GM20431 (cell line): ENCODE data around the gene RSF1.

Experiments used
- in situ Hi-C: fragments of 300-500 bp; cut with MseI, MboI; formaldehyde crosslinking; loops from one replicate; pipeline ENCODE4 v1.15.0; 2020; ENCODE audit warnings: low sequenced_read_pairs; ENCODE audit not compliant: unreplicated experiment

Gene RSF1

DNA sequence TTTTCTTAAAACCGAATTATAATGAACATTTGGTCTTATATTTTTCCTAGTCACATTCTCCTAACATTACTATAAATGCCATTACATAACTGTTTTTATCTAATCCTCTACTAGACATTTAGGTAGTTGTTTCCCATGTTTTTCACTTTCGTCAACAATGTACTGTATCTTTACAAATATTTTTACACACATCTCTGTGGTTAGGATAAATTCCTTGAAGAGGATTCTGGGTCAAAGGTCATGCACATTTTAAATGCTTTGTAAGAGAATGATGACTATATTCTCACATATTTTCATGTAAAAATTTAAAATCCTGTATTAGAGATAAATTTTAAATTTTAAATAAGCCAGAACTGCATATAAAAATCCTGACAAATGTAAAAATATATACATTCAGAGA lies 121.6 kb downstream of the RSF1 start:
- in situ Hi-C loops, result no loop called here

DNA sequence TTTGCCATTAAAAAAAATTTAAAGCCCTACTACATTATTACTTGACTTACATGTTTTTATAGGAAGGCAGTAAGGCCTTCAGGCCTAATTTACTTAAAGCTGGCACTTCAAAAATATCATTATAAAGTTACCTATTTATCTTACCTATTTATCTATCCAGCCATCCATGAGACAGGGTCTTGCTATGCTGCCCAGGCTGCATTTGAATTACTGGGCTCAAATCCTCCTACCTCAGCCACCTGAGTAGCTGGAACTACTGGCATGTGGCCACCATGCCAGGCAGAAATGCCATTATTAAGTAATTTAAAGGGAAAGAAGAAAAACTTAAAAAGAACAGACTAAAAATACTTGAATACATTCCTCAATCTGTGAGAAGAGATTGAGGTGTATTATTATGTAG lies 122.7 kb downstream of the RSF1 start:
- in situ Hi-C loops, result no loop called here

DNA sequence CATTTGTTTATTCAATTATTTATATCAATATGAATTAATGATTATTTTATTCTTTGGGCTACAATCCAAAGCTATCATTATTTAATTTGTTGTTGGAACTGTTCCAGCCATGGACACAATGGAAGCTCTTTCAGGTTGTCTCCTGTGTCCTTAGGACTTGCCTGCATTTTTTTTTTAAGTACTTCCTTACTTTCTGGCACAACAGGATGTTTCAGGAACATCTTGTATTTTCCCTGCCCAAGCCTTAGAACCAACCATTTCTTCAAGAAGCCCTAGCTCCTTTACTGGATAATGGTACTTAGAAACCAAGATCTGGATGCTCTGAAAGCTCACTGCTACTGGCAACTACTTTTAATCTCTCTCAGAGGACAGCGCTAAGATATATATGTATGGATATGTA lies 125.1 kb downstream of the RSF1 start:
- in situ Hi-C loops, result no loop called here

DNA sequence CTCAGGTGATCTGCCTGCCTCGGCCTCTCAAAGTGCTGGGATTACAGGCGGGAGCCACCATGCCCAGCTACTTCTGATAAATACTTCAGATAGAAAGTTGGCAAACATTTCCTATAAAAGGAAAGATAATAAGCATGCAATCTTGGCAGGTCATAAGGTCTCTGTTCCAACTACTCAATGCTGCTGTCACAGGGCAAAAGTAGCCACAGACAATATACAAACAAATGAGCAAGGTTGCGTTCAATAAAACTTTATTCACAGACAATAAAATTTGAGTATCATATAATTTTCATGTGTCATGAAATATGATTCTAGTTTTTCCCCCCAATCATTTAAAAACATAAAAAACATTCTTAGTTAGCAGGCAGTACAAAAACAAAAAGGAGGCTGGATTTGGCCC lies 129.9 kb downstream of the RSF1 start:
- in situ Hi-C loops, result no loop called here

DNA sequence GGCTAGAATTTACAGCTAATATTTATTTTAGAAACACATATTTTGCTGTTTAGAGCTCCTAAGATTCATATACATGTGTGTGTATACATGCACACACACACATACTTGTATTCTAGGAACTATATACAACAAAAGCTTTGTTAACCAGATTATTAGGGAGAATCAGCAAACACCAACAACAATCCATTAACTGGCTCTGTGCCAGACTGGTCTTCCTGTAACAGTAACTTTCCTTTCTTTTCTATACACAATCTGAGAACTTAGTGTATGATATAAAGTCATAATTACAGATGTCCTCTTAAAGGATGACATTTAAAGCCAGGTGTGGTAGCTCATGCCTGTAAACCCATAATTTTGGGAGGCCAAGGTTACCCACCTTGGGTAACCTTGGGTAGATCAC lies 133.4 kb downstream of the RSF1 start:
- in situ Hi-C loops, result no loop called here

DNA sequence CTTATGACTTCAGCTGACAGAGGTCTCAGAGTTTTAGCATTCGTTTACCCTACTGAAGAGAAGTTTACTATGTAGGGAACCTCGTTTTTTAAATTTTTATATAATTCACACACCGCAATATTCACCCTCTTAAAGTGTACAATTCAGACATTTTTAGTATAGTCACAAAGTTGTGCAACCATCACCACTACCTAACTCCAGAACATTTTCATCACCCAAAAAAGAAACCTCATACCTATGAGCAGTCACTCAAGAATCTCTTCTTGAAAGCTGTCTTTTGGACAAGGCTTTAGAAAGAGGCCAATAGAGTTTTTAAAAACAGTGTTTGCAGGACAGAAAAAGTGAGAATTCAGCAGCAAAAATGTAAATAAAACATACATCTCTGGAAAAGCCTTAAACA lies 143.4 kb downstream of the RSF1 start:
- in situ Hi-C loops, result no loop called here

DNA sequence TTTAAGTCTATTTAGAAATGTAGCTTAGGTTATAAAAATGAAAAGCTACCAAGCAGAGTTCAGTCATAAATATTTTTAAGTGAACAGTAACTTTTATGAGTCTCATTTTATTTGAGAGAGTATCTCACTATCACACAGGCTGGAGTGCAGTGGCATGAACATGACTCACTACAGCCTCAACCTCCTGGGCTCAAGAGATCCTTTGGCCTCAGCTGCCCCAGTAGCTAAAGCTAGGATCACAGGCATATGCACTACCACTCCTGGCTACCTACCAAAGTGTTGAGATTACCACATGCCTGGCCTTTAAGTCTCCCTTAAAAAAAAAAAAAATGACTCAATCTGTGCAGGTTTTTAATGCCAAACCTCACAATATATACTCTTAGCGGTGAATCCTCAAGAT lies 148.3 kb downstream of the RSF1 start:
- in situ Hi-C loops, result no loop called here

DNA sequence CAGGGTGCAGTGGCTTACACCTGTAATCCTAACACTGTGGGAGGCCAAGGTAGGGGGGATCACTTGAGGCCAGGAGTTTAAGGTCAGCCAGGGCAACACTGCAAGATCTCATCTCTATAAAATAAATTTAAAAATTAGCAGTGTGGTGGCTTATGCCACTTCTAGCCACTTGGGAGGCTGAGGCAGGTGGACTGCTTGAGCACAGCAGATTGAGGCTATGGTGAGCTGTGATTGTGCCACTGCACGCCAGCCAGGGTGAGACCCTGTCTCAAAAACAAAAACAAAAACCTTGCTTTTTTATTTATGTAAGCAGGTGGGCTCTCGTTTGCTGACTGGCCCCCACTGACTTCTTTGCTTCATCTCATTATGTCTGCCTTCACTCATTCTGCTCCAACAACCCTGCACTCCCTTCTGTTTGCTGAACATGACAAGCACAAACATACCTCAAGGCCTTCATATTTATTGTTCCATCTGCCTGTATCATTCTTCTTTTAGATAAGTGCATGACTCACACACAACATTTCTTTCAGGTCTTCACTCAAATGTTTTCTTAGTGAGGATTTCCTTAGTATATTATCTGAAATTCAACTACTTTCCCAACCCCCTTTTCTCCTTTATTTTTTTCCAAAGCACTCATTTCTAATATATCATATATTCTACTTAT lies 150.5 kb downstream of the RSF1 start:
- in situ Hi-C loops, result no loop called here

DNA sequence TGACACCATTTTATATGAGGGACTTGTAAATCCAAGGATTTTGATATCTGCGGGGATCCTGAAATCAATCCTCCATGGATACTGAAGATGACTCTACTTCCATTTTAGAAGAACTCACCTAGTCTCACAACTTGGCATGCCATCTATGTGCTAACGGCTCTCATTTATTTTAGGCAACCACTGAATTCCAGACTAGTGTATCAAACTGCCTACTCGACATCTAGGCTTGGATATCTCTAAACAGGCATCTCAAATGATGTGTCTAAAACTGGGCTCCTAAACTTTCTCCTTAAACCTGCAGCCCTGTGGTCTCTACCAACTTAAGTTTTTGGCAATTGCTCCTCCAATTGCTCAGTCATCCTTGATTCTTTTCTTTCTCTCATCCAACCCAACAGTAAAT lies 151.8 kb downstream of the RSF1 start:
- in situ Hi-C loops, result no loop called here

DNA sequence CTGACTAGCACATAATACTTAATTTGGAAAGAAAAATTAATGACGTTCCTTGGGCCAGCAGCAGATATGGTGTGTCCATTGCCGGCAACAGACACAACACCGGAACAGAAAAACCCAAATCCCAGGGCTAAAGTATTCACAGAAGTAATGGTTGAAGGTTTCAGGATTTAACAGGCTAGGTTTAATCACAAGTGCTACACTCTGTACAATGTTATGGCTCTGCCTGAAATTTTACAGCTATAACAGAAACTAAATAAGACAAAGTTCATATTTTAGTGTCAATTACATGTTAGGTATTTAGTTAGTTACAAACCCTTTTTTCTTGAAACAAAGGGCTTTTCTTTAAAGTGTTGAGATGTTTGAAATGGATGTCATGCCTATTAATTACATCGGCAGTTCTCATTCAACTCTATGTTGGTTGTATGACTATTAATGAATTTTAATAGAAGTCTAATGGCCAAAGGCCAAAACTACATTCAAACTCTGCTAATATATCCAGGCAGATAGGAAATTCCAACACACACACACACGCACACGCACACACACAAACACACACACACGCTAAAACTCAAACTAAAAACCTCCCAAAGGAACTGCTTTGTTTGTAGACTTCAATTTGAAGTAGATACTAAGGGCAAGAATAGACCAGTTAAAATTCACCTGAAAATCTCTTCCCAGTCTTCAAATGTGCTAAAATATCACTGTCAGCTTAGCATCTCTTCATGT lies 155.1 kb downstream of the RSF1 start:
- in situ Hi-C loops, result no loop called here

DNA sequence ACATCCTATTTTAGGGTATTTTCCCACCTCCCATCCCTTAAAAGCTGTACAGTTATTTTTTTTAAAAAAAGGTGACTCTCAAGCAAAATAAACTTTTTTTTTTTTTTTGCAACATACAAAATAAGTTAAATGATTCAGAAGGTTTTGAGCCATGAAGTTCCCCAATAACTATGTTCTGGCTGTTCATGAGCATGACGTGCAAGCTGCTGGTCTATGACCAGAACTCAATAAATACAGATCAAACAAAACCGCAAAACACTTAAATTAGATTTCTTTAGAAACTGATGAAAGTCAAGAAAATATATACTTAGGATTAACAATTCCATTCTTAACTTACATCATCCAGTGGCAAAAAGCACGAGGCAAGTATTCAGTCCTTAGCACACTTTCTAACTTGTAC lies 158.9 kb downstream of the RSF1 start:
- in situ Hi-C loops, result no loop called here

DNA sequence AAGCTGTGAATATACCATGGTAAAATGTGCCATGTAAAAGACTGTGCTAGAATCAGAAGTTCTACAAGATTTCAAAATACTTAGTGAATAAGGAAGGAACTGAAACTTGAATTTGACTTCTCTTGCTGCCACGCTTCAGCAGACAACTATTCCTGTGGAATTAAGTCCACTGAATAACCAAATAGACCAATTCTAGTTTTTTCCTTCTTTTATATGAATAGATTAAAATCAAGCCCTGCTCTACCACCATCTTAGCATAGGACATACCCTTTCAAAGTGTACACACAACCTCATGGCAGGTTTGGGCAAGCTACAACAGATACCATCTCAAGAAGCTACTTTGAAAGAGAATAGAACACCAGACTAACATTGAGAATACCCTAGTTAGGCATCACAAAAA lies 159.6 kb downstream of the RSF1 start:
- in situ Hi-C loops, result no loop called here

DNA sequence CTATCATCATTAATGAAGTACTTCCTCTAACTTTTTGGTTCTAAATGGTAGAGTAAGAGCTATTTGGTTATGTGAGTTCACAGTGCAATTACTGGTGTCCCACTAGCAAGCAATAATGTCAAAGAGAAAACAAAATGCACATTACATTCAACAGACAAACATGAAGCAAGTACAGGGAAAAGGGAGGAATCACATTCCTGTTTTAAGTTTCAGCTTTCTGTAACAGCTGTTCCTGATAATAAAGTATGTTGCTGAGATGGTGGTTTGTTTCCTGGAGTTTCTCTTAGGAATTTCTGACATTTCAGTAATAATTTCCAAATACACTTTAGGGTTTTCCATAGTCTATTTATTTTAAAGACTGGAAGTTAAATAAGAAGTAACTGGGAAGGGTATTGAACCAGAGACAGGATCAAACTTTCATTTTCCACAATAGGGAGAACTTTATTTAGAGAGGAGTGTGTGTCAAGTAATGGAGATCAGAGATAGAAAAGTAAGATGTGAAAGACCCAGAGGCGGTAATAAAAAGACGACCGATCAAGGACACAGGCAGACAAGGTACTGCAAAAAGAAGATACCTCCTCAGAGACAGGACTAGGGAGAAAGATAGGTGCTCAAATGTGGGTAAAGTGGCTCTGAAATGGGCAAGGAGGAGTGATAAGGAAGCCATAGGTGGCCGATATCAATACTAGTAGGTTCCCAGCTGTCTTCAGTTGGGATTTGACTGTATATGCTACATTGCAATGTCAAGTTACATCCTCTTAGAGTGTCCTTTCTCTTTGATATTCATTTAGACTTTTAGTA lies 162.1 kb downstream of the RSF1 start:
- in situ Hi-C loops, result no loop called here

DNA sequence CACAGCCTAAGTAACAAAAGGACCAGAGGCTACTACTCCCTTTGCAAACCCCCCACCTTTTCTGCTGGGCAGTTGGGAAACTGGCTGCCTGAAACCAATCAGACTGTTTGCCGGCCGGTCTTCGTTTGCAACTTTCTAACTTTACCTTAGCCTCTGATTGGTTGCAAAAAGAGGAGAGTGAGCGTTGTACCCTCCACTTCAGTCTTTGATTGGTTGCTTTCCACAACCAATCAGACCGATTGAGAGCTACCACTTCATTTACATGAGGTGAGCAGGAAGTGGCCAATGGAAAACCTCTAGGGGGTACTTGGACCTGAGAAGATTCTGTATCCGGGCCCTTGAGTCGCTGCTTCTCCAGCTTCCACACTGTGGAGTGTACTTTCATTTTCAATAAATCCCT lies 164.2 kb downstream of the RSF1 start:
- in situ Hi-C loops, result no loop called here

DNA sequence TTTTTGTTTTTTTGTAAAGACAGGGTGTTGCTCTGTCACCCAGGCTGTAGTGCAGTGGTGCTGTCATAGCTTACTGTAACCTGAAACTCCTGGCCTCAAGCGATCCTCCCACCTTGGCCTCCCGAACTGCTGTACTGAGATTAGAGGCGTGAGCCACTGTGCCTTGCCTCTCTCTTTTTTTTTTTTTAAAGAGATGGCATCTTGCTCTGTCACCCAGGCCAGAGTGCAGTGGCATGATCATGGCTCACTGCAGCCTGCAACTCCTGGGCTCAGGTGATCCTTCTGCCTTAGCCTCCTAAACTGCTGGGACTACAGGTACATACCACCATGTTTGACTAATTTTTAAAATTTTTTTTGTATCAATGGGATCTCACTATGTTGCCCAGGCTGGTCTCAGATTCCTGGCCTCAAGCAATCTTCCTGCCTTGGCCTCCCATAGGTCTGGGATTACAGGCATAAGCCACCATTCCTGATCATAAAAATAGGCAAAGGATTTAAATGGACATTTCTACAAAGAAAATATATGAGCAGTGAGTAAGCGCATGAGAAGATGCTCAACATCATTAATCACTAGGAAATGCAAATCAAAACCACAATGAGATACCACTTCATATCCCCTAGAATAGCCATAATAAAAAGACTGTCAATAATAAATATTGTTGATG lies 165.6 kb downstream of the RSF1 start:
- in situ Hi-C loops, result no loop called here

DNA sequence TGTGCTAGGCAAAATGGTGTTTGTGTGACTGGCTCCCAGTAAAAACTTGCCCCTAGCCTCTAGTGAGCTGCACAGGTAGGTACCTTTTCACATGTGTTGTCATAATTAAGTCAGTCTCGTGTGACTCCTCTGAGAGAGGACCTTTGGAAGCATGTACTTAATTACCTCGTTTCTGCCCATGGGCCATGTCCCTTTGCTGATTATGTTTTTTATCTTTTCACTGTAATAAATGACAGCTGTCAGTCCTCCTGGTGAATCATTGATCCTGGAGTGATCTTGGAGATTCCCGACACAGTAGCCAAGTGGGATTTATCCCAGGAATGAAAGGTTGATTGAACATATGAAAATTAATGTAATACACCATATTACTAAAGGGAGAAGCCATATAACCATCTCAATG lies 170.4 kb downstream of the RSF1 start:
- in situ Hi-C loops, result no loop called here

DNA sequence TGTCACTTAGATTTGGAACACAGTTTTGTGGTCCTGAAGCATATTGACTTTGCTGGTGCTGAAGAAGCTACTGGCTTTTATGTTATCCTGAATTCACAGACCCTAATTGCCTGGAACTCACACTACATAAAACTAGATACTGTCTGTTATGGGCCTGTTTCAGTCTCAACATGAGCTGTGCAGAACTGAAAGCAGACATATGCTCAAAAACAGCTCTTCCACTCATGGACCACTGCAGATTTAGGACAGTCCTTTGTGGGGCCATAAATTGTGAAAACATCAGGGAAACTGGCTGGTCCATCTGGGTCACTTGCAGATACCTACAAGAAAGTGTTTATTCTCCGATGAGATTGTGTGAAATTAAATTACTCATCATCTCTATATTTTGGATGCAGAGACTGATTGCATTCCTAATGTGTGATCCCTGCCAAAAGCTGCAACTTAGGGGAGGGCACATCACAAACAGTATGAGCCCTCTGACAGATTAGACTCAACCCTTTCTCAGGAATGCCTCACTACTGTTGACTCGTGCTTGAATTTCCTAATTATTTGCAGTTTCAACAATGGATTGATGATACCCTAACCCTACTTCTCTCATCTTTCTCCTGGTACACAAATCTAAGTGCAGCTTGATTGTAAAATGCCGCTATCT lies 172.7 kb downstream of the RSF1 start:
- in situ Hi-C loops, result no loop called here

DNA sequence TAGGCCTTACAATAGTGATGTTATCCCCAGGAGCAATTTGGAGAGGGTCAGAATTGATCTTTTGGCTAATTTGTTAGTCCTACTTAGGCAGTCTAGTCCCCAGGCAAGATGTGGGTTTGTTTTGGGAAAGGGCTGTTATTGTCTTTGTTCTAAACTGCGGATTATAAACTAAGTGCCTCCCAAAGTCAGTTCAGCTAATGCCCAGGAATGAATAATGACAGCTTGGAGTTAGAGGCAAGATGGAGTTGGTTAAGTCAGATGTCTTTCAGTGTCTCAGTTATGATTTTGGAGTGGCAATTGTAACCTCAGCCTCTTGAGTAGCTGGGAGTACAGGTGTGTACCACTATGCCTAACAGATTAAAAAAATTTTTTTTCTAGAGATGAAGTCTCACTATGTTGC lies 175.6 kb downstream of the RSF1 start:
- in situ Hi-C loops, result no loop called here

DNA sequence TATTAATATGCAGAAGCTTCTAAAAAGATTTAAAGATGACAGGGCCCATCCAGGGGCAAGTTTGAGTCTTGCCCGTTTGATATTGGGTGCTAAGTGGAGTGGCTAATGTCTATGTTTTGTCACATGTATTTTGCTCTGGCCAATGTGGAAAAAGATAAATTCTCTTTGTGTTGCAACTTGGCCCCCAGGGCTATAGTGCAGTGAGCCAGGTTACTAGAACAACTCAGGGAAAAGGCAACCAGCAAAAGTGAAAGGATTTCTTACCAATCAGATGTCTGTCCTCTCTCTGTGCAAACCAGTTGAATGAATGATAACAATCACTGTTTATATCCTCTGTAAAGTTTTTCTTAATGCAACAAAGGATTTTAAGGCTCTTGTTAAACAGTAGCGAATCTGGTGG lies 178.3 kb downstream of the RSF1 start:
- in situ Hi-C loops, result no loop called here
